Heart right ventricle (tissue), 16 donors: ENCODE results near the gene POU2F2. TPM values are rescaled to one million over a fixed set of nuclear protein-coding genes. Genes with fewer than 3 reads are reported as not detected.

Source experiments
- ATAC-seq, 8 donors: fragments of 200-7000 bp; cut with Tn5 transposase; one replicate each; pipeline ENCODE4 v1.9.1; 2020; ENCODE audit warnings: mild to moderate bottlenecking in 8 of 8, moderate library complexity in 8 of 8, moderate number of reproducible peaks in 1 of 8
- DNase-seq, 2 donors: peaks; one replicate each; pipeline ENCODE4 v3.0.0-alpha.2; 2020
- H3K27ac ChIP-seq, 10 donors: fragments of 200-600 bp; sonication (generic) in 2 of 10; one replicate each; pipeline versions ENCODE4 v1.5.0 to v1.8.0; 2020 to 2022; ENCODE audit warnings: mild to moderate bottlenecking in 3 of 10
- H3K27me3 ChIP-seq, 7 donors: fragments of 200-600 bp; one replicate each; pipeline ENCODE4 v1.8.0; 2021 to 2022; ENCODE audit warnings: mild to moderate bottlenecking in 2 of 7
- H3K36me3 ChIP-seq, 9 donors: fragments of 200-600 bp; sonication (generic) in 1 of 9; one replicate each; pipeline versions ENCODE4 v1.5.0 to v1.8.0; 2020 to 2022; ENCODE audit warnings: mild to moderate bottlenecking in 2 of 9
- H3K4me1 ChIP-seq, 9 donors: fragments of 200-600 bp; sonication (generic) in 1 of 9; one replicate each; pipeline versions ENCODE4 v1.5.0 to v1.8.0; 2020 to 2022; ENCODE audit warnings: mild to moderate bottlenecking in 4 of 9
- H3K4me3 ChIP-seq, 10 donors: fragments of 200-600 bp; sonication (generic) in 2 of 10; one replicate each; pipeline versions ENCODE4 v1.5.0 to v1.8.0; 2020 to 2022; ENCODE audit warnings: mild to moderate bottlenecking in 7 of 10, moderate library complexity in 2 of 10
- H3K9me3 ChIP-seq, 11 donors: fragments of 200-600 bp in 10 of 11; sonication (generic) in 2 of 11; one replicate each; pipeline versions ENCODE4 v1.5.0 to v1.8.0; 2013 to 2022; ENCODE audit warnings: mild to moderate bottlenecking in 2 of 11, control low read depth in 1 of 11, moderate library complexity in 1 of 11
- CTCF ChIP-seq, 9 donors: fragments of 200-600 bp; sonication (generic) in 2 of 9; IDR thresholded peaks; one replicate each; pipeline versions ENCODE4 v1.5.0 to v1.8.0; 2021 to 2022; ENCODE audit warnings: antibody characterized with exemption in 9 of 9, mild to moderate bottlenecking in 5 of 9, moderate library complexity in 1 of 9
- WGBS, 2 donors: extraction: QIAGEN DNeasy Blood & Tissue Kit; methylation state at CpG; one replicate each; pipeline ENCODE4 v1.1.7; 2013; ENCODE audit warnings: inconsistent platforms in 1 of 2; 5-methylcytosine and 5-hydroxymethylcytosine counted together
- intact Hi-C, 10 donors: fragments of 100-400 bp; cut with DNase I; formaldehyde crosslinking; loops; one replicate each; pipeline versions ENCODE4 v1.11.1 to v1.14.2; 2022
- polyA plus RNA-seq, 2 donors: library from polyadenylated mRNA; stranded (reverse); fragments of 200-250 nt; gene quantifications; one replicate each; pipeline ENCODE4 v1.2.3, GENCODE V29; 2013
- total RNA-seq, 10 donors: library from RNA; stranded (reverse); fragmentation: NEBNext Ultra II Directional in 3 of 10; extraction: Animal tissue kit (Norgen Biotek cat#: 25700) in 3 of 10; gene quantifications; one replicate each; pipeline versions ENCODE4 v1.2.1 to v1.2.4, GENCODE V29; 2021 to 2023
- donor health status: Arrhythmogenic right ventricular cardiomyopathy.
- donor health status: ischemic (EF 13 %, LVEDD 7.1; RV severe dilation, severe dysfunction).
- donor health status: healthy with polysubstance abuse.
- donor health status: DM: no; HTN: yes; CAD: no.
- donor health status: DM: no; HTN: no; CAD: no.
- donor health status: ischemic (EF 25% LVEDD 6.9; RV normal size, moderate dysfunction).
- donor health status: ischemic (EF 25% LVEDD 5.7; RV mildly dilated, moderate dysfunction).
- donor health status: healthy.
- donor health status: DM: yes; HTN: yes; CAD: no.
- donor health status: Ischemic cardiomyopathy.
- donor health status: ischemic (EF 35%, LVEDD 5.7; RV mildly dilated, moderate dysfunction).
- donor health status: nonischemic (EF 11% LVEDD 7.7; RV severe dilation, severe dysfunction).
- donor health status: DM: yes; HTN: yes; CAD: no.
- donor health status: PGD.
- donor health status: ischemic (EF 29% LVEDD 5.4; RV normal size, mild dysfunction).
- donor health status: nonischemic (EF 23%, LVEDD 6.1; RV moderate dilation, normal function).

The POU2F2 gene
- total and polyA plus RNA-seq, 12 donors: 0.28 to 3.8 (median 0.69) TPM

- DNase-seq: no peak
- peaks cover 0 to 34% (median 10%) of the 10 kb centered on the region in 7 donors for H3K27me3 ChIP-seq
- no peak overlapping the region for H3K4me3 ChIP-seq
- no peak for TF ChIP-seq CTCF (IDR thresholded peaks at IDR 0.05)
- no peak for ATAC-seq
- WGBS, 2 donors: 84 to 90% methylated on average over 1 of the region's 1 CpG
- H3K27ac ChIP-seq: peak overlapping the region in 1 of 10 donors; percentile 75
- H3K4me1 ChIP-seq: peaks cover 0 to 48% (median 0%) of the 10 kb centered on the region in 9 donors
- intact Hi-C loops: no loop called here
- no peaks in the 10 kb centered on the region for H3K36me3 ChIP-seq
- H3K9me3 ChIP-seq: no peaks in the 10 kb centered on the region
Measured at GRCh38 chr19:42123765-42124164, 8.5 kb downstream of the POU2F2 start.

DNA sequence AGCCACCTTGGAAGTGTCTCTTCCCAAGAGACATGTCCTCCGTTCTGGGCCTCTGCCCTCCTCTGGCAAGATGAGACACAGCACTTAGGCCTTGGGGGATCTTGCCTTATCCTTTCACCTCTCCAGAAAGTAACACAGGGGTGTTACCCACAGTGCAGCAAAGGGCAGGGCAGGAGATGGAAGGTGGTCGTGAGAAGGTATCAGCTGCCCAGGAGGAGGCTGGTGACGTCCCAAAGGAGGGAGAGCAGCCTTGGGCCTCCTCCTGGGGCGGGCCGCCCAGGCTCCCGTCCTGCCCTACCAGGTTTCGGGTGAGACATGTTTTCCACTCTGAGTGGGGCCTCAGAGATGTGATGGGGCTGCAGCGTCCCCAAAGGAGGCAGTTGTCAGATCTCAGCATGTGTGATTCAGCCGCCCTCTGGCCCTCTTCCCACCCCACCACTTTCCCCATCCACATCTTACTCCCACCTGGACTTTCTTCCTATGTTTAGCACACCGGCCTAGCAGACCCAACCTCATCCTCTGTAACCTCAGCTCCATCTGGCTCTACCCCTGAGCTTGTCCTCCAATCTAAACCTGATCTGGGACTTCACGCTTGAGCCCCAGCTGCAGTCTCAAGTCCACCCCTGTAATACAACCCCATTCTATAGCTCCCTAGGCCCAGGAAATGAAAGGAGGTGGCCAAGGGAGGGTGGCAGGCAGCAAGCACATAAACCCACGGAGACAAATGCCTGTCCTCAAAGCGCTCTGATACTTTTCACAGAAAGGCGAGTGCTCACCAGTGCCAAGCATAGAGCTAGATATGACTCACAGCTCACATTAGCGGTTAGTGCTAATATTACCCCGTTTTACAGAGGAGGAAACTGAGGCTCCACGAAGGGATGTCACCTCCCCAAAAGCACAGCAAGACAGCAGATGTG lies 9.3 kb downstream of the POU2F2 start:
- Histone ChIP-seq H3K4me3 (no peak overlapping the region), H3K27ac (peak overlapping the region in 1 of 10 donors; percentile 75), H3K9me3 (no peaks in the 10 kb centered on the region), H3K27me3 (peaks cover 0 to 34% (median 10%) of the 10 kb centered on the region in 7 donors), H3K4me1 (peaks cover 0 to 41% (median 0%) of the 10 kb centered on the region in 9 donors), H3K36me3 (no peaks in the 10 kb centered on the region)
- DNase-seq: no peak
- no peak for ATAC-seq
- WGBS, 2 donors: 84 to 85% methylated on average over 17 of the region's 17 CpGs
- intact Hi-C loops: no loop called here
- TF ChIP-seq CTCF (IDR thresholded peaks at IDR 0.05): no peak

- peak; percentile 39 to 47 for DNase-seq
Measured at GRCh38 chr19:42121656-42122069, 10.6 kb downstream of the POU2F2 start.

More at GRCh38 chr19:42121656-42122069, 10.6 kb downstream of the POU2F2 start:
- TF ChIP-seq CTCF (IDR thresholded peaks at IDR 0.05): no peak
- Histone ChIP-seq H3K4me3 (peak overlapping the region in 1 of 10 donors; percentile 23), H3K36me3 (peaks cover 0 to 7% (median 0%) of the 10 kb centered on the region in 9 donors), H3K27ac (peak overlapping the region in 1 of 10 donors; percentile 75), H3K9me3 (no peaks in the 10 kb centered on the region), H3K4me1 (peaks cover 0 to 41% (median 0%) of the 10 kb centered on the region in 9 donors), H3K27me3 (peaks cover 0 to 25% (median 10%) of the 10 kb centered on the region in 7 donors)
- intact Hi-C loops: no loop called here
- 33 to 36% methylated on average over 8 of the region's 8 CpGs for WGBS, 2 donors
- peak; percentile 58 to 82 (median 74) for ATAC-seq
